GM12878 (cell line): ENCODE data around the gene SPOP.

ENCODE experiments used
- EZH2 ChIP-seq: IDR thresholded peaks from 2 replicates; pipeline ENCODE4 v1.6.1; 2012; ENCODE audit warnings: low read depth, mild to moderate bottlenecking, control low read depth, inconsistent platforms, low read length, borderline replicate concordance; ENCODE audit not compliant: control insufficient read depth
- FOS ChIP-seq: IDR thresholded peaks from 3 replicates; pipeline ENCODE4 v1.6.1; 2011; ENCODE audit warnings: borderline replicate concordance; ENCODE audit not compliant: insufficient read length; ENCODE audit errors: extremely low read depth
- FOXK2 ChIP-seq: fragments of 450-650 bp; IDR thresholded peaks from 2 replicates; pipeline ENCODE4 v1.6.1; 2017; ENCODE audit warnings: mild to moderate bottlenecking, moderate library complexity
- NRF1 ChIP-seq: conservative IDR thresholded peaks from 2 replicates; pipeline ENCODE4 v1.6.1; 2011; ENCODE audit warnings: mild to moderate bottlenecking, low read depth, low read length, improper control_type of control experiment
- POLR2A ChIP-seq: IDR thresholded peaks from 2 replicates; pipeline ENCODE4 v1.6.1; 2011; ENCODE audit warnings: low read depth, mild to moderate bottlenecking, low read length
- SP1 ChIP-seq: IDR thresholded peaks from one replicate; pipeline ENCODE4 v1.6.1; 2011; ENCODE audit warnings: low read depth, low read length
- TBL1XR1 ChIP-seq: IDR thresholded peaks from 2 replicates; pipeline ENCODE4 v1.6.1; 2012; ENCODE audit warnings: low read depth, low read length, improper control_type of control experiment
- ZNF274 ChIP-seq: IDR thresholded peaks from one replicate; pipeline ENCODE4 v1.8.0; 2011; ENCODE audit not compliant: insufficient read length, insufficient read depth
- TF ChIP-seq, protein P1 (sequence below): fragments of 450-650 bp; IDR thresholded peaks from 2 replicates; pipeline ENCODE4 v1.6.1; 2017; ENCODE audit warnings: mild to moderate bottlenecking, moderate library complexity
- TF ChIP-seq, protein P2 (sequence below), 3 experiments: IDR thresholded peaks in 2 of 3; conservative IDR thresholded peaks in 1 of 3; 2 replicates each; pipeline ENCODE4 v1.5.1; 2011; ENCODE audit warnings: low read depth in 3 of 3, low read length in 3 of 3, mild to moderate bottlenecking in 3 of 3, control low read depth in 2 of 3, moderate library complexity in 2 of 3, inconsistent platforms in 1 of 3, mixed read lengths in 1 of 3; ENCODE audit not compliant: control insufficient read depth in 2 of 3, insufficient read depth in 1 of 3; ENCODE audit errors: extremely low read depth in 1 of 3
- TF ChIP-seq, protein P3 (sequence below): IDR thresholded peaks from 2 replicates; pipeline ENCODE4 v1.6.1; 2012; ENCODE audit warnings: low read depth, low read length, improper control_type of control experiment

DNA sequence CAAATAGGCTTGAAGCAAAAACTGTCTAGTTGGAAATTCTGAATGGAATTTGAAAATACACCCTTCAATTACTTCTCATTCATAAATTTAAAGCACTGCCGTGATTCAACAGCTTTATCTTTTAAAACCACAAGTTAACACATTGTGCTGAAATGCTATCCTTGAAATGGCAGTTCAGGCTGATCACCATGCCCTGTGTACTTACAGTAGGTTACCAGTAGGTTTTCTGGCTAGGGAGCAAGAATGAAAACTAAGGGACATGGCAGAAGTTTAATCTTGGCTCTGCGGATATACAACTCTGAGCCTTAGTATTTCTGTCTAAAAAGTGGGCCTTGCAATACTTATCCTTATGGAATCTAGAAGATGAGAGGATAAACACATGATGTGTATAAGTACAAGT is 74.2 kb downstream of the SPOP start:
- TF ChIP-seq, protein P1, sequence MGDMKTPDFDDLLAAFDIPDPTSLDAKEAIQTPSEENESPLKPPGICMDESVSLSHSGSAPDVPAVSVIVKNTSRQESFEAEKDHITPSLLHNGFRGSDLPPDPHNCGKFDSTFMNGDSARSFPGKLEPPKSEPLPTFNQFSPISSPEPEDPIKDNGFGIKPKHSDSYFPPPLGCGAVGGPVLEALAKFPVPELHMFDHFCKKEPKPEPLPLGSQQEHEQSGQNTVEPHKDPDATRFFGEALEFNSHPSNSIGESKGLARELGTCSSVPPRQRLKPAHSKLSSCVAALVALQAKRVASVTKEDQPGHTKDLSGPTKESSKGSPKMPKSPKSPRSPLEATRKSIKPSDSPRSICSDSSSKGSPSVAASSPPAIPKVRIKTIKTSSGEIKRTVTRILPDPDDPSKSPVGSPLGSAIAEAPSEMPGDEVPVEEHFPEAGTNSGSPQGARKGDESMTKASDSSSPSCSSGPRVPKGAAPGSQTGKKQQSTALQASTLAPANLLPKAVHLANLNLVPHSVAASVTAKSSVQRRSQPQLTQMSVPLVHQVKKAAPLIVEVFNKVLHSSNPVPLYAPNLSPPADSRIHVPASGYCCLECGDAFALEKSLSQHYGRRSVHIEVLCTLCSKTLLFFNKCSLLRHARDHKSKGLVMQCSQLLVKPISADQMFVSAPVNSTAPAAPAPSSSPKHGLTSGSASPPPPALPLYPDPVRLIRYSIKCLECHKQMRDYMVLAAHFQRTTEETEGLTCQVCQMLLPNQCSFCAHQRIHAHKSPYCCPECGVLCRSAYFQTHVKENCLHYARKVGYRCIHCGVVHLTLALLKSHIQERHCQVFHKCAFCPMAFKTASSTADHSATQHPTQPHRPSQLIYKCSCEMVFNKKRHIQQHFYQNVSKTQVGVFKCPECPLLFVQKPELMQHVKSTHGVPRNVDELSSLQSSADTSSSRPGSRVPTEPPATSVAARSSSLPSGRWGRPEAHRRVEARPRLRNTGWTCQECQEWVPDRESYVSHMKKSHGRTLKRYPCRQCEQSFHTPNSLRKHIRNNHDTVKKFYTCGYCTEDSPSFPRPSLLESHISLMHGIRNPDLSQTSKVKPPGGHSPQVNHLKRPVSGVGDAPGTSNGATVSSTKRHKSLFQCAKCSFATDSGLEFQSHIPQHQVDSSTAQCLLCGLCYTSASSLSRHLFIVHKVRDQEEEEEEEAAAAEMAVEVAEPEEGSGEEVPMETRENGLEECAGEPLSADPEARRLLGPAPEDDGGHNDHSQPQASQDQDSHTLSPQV = no peak
- TF ChIP-seq, protein P2, sequence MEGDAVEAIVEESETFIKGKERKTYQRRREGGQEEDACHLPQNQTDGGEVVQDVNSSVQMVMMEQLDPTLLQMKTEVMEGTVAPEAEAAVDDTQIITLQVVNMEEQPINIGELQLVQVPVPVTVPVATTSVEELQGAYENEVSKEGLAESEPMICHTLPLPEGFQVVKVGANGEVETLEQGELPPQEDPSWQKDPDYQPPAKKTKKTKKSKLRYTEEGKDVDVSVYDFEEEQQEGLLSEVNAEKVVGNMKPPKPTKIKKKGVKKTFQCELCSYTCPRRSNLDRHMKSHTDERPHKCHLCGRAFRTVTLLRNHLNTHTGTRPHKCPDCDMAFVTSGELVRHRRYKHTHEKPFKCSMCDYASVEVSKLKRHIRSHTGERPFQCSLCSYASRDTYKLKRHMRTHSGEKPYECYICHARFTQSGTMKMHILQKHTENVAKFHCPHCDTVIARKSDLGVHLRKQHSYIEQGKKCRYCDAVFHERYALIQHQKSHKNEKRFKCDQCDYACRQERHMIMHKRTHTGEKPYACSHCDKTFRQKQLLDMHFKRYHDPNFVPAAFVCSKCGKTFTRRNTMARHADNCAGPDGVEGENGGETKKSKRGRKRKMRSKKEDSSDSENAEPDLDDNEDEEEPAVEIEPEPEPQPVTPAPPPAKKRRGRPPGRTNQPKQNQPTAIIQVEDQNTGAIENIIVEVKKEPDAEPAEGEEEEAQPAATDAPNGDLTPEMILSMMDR (IDR thresholded peaks at IDR 0.05 in 2 of 3, conservative IDR thresholded peaks at IDR 0.05 in 1 of 3; ENCODE audit: control insufficient read depth in 2 of 3, extremely low read depth in 1 of 3, insufficient read depth in 1 of 3, low read depth in 3 of 3, low read length in 3 of 3) = no peak
- TF ChIP-seq POLR2A = no peak
- no peak for TF ChIP-seq TBL1XR1
- TF ChIP-seq ZNF274 = no peak
- TF ChIP-seq NRF1 = no peak
- no peak for TF ChIP-seq SP1
- TF ChIP-seq FOS = no peak
- TF ChIP-seq FOXK2 = no peak
- no peak for TF ChIP-seq EZH2
- TF ChIP-seq, protein P3, sequence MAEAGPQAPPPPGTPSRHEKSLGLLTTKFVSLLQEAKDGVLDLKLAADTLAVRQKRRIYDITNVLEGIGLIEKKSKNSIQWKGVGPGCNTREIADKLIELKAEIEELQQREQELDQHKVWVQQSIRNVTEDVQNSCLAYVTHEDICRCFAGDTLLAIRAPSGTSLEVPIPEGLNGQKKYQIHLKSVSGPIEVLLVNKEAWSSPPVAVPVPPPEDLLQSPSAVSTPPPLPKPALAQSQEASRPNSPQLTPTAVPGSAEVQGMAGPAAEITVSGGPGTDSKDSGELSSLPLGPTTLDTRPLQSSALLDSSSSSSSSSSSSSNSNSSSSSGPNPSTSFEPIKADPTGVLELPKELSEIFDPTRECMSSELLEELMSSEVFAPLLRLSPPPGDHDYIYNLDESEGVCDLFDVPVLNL = no peak
